Kasumi-1 (cell line): ENCODE results near the gene MEGF6.
"Not testable (repeated sequence)": the region's sequence is repeated elsewhere in the genome, so short reads cannot be mapped to it uniquely, and the experiment has no call there.

Experiments used
- DNase-seq, 2 experiments: peaks; one replicate each; lab custom pipeline; 2025; lab: John Stamatoyannopoulos, UW

The MEGF6 gene

GRCh38 chr1:3595949-3596348 lies 15.4 kb downstream of the MEGF6 start:
- DNase-seq = no peak

GRCh38 chr1:3594706-3595377 lies 16.5 kb downstream of the MEGF6 start:
- DNase-seq = no peak

GRCh38 chr1:3593745-3594144 lies 17.6 kb downstream of the MEGF6 start:
- peak; percentile 58 to 66 for DNase-seq

- peak; percentile 25 for DNase-seq
These were observed 18.0 kb downstream of the MEGF6 start for GRCh38 chr1:3593334-3593733.

GRCh38 chr1:3590951-3591865 lies 20.1 kb downstream of the MEGF6 start:
- DNase-seq = no peak

GRCh38 chr1:3590139-3590763 lies 21.1 kb downstream of the MEGF6 start:
- no peak for DNase-seq

- DNase-seq = no peak
These were observed 22.9 kb downstream of the MEGF6 start for GRCh38 chr1:3588395-3588794.

GRCh38 chr1:3586986-3587759 lies 24.1 kb downstream of the MEGF6 start:
- no peak for DNase-seq

- DNase-seq = no peak
These were observed 25.3 kb downstream of the MEGF6 start for GRCh38 chr1:3585940-3586568.

GRCh38 chr1:3585353-3585868 lies 25.9 kb downstream of the MEGF6 start:
- DNase-seq = not testable (repeated sequence)

- no peak for DNase-seq
These were observed 26.4 kb downstream of the MEGF6 start for GRCh38 chr1:3584915-3585314.

GRCh38 chr1:3583751-3584150 lies 27.6 kb downstream of the MEGF6 start:
- not testable (repeated sequence) for DNase-seq

GRCh38 chr1:3581296-3582036 lies 29.8 kb downstream of the MEGF6 start:
- DNase-seq = no peak

GRCh38 chr1:3580231-3580630 lies 31.1 kb downstream of the MEGF6 start:
- DNase-seq = no peak

GRCh38 chr1:3579626-3580025 lies 31.7 kb downstream of the MEGF6 start:
- no peak for DNase-seq

GRCh38 chr1:3578906-3579305 lies 32.4 kb downstream of the MEGF6 start:
- DNase-seq = no peak

GRCh38 chr1:3578433-3578805 lies 32.9 kb downstream of the MEGF6 start:
- DNase-seq = no peak

GRCh38 chr1:3577711-3578432 lies 33.4 kb downstream of the MEGF6 start:
- DNase-seq = no peak

- no peak for DNase-seq
These were observed 34.0 kb downstream of the MEGF6 start for GRCh38 chr1:3577300-3577699.

- DNase-seq = no peak
These were observed 35.3 kb downstream of the MEGF6 start for GRCh38 chr1:3575993-3576392.
